Body of pancreas (tissue), 4 donors: Measurements from ENCODE around the gene TESK2. TPM values are rescaled to one million over a fixed set of nuclear protein-coding genes. Genes with fewer than 3 reads are reported as not detected.

Experiments used
- ATAC-seq: fragments of 150-250 bp; one replicate; pipeline ENCODE4 v1.9.1; 2016
- DNase-seq, 4 donors: peaks; one replicate each; pipeline ENCODE4 v3.0.0-alpha.2; 2019
- H3K27ac ChIP-seq, 4 donors: fragments of 200-600 bp; sonication (generic); 1 replicate in 3 of 4; 2 replicates in 1 of 4; pipeline versions ENCODE4 v1.5.1 to v1.6.1; 2016 to 2019; ENCODE audit warnings: mild to moderate bottlenecking in 1 of 4, mixed read lengths in 1 of 4, moderate library complexity in 1 of 4
- H3K27me3 ChIP-seq, 2 donors: fragments of 200-600 bp; sonication (generic); one replicate each; pipeline ENCODE4 v1.6.0; 2016; ENCODE audit warnings: mild to moderate bottlenecking in 1 of 2
- H3K36me3 ChIP-seq, 2 donors: fragments of 200-600 bp; sonication (generic); replicated peaks in 1 of 2; 2 replicates each; pipeline ENCODE4 v1.5.1; 2016; ENCODE audit warnings: low read depth in 2 of 2; ENCODE audit not compliant: insufficient read depth in 1 of 2
- H3K4me1 ChIP-seq: fragments of 200-600 bp; sonication (generic); one replicate; pipeline ENCODE4 v1.6.0; 2016
- H3K4me3 ChIP-seq, 2 donors: fragments of 200-600 bp; sonication (generic); 1 replicate in 1 of 2; 2 replicates in 1 of 2; pipeline ENCODE4 v1.5.1; 2016 to 2019
- H3K9me3 ChIP-seq, 3 donors: fragments of 200-600 bp; sonication (generic); 1 replicate in 2 of 3; 2 replicates in 1 of 3; pipeline ENCODE4 v1.5.1; 2016
- POLR2A ChIP-seq, 3 donors: fragments of 450-650 bp; IDR thresholded peaks; one replicate each; pipeline ENCODE4 v1.6.1; 2016; ENCODE audit warnings: antibody characterized with exemption in 3 of 3, mild to moderate bottlenecking in 2 of 3
- whole genome bisulfite sequencing, 2 donors: methylation state at CpG; one replicate each; pipeline ENCODE4 v1.1.5; 2017; 5-methylcytosine and 5-hydroxymethylcytosine counted together
- intact Hi-C: fragments of 100-400 bp; cut with DNase I; formaldehyde crosslinking; loops from one replicate; pipeline ENCODE4 v1.15.1; 2023
- total RNA-seq, 2 donors: library from RNA; depleted of rRNA; stranded (reverse); fragments of >200 nt; gene quantifications; one replicate each; pipeline ENCODE4 v1.1.0, GENCODE V29; 2016
- TF ChIP-seq, protein P1 (sequence below), 7 experiments: fragments of 450-650 bp in 4 of 7; fragments of 200-600 bp in 3 of 7; sonication (generic) in 3 of 7; IDR thresholded peaks; one replicate each; pipeline ENCODE4 v1.5.1; 2016 to 2019; ENCODE audit warnings: antibody characterized with exemption in 7 of 7

Gene TESK2
- total RNA-seq, 2 donors from 2014 or later: 0.33 to 3.6 TPM

DNA sequence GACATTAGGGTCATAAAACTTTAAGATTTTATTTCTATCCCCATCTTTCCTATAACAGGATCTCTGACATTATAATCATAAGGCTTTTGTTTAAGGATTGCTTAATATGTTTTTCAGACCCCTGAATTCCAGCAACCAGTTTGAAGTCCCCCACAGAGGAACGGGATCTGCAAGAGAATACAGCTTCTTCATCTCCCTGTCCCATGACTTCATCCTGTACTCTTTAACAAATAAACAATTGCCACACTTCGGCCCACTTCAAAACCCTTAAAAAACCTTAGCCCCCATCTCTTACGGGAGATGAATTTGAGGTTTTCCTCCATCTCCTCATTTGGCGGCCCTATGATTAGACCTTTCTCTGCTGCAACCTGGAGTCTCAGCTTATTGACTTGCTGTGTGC, 35.8 kb downstream of the TESK2 start:
- Histone ChIP-seq H3K27me3 (no peaks in the 10 kb centered on the region), H3K36me3 (no peaks in the 10 kb centered on the region), H3K9me3 (no peaks in the 10 kb centered on the region), H3K4me3 (no peak overlapping the region), H3K4me1 (no peaks in the 10 kb centered on the region), H3K27ac (no peak overlapping the region)
- WGBS, 2 donors: 89 to 93% methylated on average over 4 of the region's 4 CpGs
- intact Hi-C loops: no loop called here
- no peak for DNase-seq
- no peak for TF ChIP-seq POLR2A (IDR thresholded peaks at IDR 0.05)
- TF ChIP-seq, protein P1, sequence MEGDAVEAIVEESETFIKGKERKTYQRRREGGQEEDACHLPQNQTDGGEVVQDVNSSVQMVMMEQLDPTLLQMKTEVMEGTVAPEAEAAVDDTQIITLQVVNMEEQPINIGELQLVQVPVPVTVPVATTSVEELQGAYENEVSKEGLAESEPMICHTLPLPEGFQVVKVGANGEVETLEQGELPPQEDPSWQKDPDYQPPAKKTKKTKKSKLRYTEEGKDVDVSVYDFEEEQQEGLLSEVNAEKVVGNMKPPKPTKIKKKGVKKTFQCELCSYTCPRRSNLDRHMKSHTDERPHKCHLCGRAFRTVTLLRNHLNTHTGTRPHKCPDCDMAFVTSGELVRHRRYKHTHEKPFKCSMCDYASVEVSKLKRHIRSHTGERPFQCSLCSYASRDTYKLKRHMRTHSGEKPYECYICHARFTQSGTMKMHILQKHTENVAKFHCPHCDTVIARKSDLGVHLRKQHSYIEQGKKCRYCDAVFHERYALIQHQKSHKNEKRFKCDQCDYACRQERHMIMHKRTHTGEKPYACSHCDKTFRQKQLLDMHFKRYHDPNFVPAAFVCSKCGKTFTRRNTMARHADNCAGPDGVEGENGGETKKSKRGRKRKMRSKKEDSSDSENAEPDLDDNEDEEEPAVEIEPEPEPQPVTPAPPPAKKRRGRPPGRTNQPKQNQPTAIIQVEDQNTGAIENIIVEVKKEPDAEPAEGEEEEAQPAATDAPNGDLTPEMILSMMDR (IDR thresholded peaks at IDR 0.05): no peak
- ATAC-seq: no peak

DNA sequence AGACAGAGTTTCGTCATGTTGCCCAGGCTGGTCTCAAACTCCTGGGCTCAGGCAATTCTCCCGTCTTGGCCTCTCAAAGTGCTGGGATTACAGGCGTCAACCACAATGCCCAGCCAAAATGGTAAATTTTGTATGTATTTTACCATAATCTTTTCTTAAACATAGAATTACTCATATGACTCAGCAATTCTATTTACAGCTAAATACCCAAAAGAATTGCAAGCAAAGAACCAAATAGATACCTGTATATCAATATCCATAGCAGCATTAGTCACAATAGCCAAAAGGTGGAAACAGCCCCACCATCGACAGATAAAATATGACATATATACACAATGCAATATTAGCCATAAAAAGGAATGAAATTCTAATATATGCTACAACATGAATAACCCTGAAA, 36.5 kb downstream of the TESK2 start:
- intact Hi-C loops: no loop called here
- Histone ChIP-seq H3K27me3 (no peaks in the 10 kb centered on the region), H3K36me3 (no peaks in the 10 kb centered on the region), H3K4me3 (no peak overlapping the region), H3K27ac (no peak overlapping the region), H3K9me3 (no peaks in the 10 kb centered on the region), H3K4me1 (no peaks in the 10 kb centered on the region)
- ATAC-seq (no peak), DNase-seq (no peak)
- 91% methylated on average over 4 of the region's 4 CpGs for WGBS, 2 donors
- TF ChIP-seq, protein P1 (IDR thresholded peaks at IDR 0.05): no peak
- no peak for TF ChIP-seq POLR2A (IDR thresholded peaks at IDR 0.05)

DNA sequence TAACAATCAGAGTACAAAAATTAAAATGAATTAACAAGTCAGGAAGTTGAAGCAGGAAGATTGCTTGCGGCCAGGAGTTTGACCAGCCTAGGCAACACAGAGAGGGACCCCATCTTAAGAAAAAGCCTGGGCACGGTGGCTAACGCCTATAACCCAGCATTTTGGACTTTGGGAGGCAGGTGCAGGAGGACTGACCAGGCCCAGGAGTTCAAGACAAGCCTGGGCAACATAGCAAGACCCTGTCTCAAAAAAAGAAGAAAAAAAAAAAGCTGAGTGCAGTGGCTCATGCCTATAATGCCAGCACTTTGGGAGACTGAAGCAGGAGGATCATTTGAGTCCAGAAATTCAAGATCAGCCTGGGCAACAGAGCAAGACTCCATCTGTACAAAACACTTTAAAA, 38.5 kb downstream of the TESK2 start:
- no peaks in the 10 kb centered on the region for H3K27me3 ChIP-seq
- no peaks in the 10 kb centered on the region for H3K4me1 ChIP-seq
- DNase-seq (no peak), ATAC-seq (no peak)
- H3K27ac ChIP-seq: no peak overlapping the region
- no peak for TF ChIP-seq POLR2A (IDR thresholded peaks at IDR 0.05)
- TF ChIP-seq, protein P1 (IDR thresholded peaks at IDR 0.05): no peak
- no peak overlapping the region for H3K4me3 ChIP-seq
- 82 to 92% methylated on average over 3 of the region's 3 CpGs for WGBS, 2 donors
- intact Hi-C loops: no loop called here
- H3K9me3 ChIP-seq: no peaks in the 10 kb centered on the region
- no peaks in the 10 kb centered on the region for H3K36me3 ChIP-seq

DNA sequence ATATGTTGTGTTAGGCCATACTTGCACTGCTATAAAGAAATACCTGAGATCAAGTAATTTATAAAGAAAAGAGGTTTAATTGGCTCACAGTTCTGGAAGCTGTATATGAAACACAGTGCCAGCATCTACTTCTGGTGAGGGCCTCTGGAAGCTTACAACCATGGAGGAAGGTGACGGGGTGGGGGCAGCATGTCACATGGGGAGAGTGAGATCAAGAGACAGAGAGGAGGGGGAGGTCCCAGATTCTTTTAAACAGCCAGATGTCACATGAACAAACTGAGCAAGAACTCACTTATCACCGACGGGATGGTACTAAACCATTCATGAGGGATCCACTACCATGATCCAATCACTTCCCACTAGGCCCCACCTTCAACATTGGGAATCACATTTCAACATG, 42.6 kb downstream of the TESK2 start:
- H3K4me1 ChIP-seq: peaks cover 6% of the 10 kb centered on the region
- H3K27ac ChIP-seq: no peak overlapping the region
- no peaks in the 10 kb centered on the region for H3K36me3 ChIP-seq
- H3K27me3 ChIP-seq: no peaks in the 10 kb centered on the region
- ATAC-seq (no peak), DNase-seq (no peak)
- WGBS, 2 donors: 94% methylated on average over 3 of the region's 3 CpGs
- TF ChIP-seq, protein P1 (IDR thresholded peaks at IDR 0.05): no peak
- no peak for TF ChIP-seq POLR2A (IDR thresholded peaks at IDR 0.05)
- H3K9me3 ChIP-seq: no peaks in the 10 kb centered on the region
- intact Hi-C loops: no loop called here
- H3K4me3 ChIP-seq: no peak overlapping the region

DNA sequence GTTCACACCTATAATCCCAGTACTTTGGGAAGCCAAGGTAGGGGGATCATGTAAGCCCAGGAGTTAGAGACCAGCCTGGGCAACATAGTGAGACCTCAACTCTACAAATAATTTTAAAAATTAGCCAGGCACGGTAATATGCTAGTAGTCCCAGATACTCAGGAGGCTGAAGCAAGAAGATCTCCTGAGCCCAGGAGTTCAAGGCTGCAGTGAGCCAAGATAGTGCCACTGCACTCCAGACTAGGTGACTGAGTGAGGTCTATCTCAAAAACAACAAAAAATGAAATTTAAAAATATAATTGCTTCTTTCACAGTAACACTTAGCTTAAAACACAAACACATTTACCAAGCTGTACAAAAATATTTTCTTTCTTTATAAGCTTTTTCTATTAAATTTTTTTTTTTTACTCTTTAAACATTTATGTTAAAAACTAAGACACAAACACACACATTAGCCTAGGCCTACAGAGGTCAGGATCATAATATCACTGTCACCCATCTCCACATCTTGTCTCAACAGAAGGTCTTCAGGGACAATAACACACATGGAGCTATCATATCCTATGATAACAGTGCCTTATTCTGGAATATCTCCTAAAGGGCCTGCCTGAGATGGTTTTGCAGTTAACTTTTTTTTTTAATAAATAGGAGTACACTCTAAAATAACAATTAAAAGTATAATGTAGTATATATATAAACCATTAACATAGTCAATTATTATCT, 43.9 kb downstream of the TESK2 start:
- intact Hi-C loops: no loop called here
- ATAC-seq (no peak), DNase-seq (no peak)
- H3K36me3 ChIP-seq: no peaks in the 10 kb centered on the region
- TF ChIP-seq, protein P1 (IDR thresholded peaks at IDR 0.05): no peak
- TF ChIP-seq POLR2A (IDR thresholded peaks at IDR 0.05): no peak
- H3K27me3 ChIP-seq: no peaks in the 10 kb centered on the region
- no peak overlapping the region for H3K4me3 ChIP-seq
- no peak overlapping the region for H3K27ac ChIP-seq
- no peaks in the 10 kb centered on the region for H3K9me3 ChIP-seq
- peaks cover 6% of the 10 kb centered on the region for H3K4me1 ChIP-seq
- WGBS, 2 donors: 32 to 44% methylated on average over 1 of the region's 1 CpG
